Amniotic stem cell (primary cell): ENCODE data around the gene RNU2-1.
"Not testable (repeated sequence)": the region's sequence is repeated elsewhere in the genome, so short reads cannot be mapped to it uniquely, and the experiment has no call there.

Experiments
- DNase-seq: peaks from one replicate; lab custom pipeline; 2025; lab: John Stamatoyannopoulos, UW

The RNU2-1 gene

GRCh38 chr17:43233877-43234276, at the start of gene RNU2-1:
Gene RNU2-1, minus strand, starts transcription at chr17:43233977.
- DNase-seq: not testable (repeated sequence)

- DNase-seq: not testable (repeated sequence)
Observed at GRCh38 chr17:43272914-43273313, 39.1 kb upstream of the RNU2-1 start.

GRCh38 chr17:43272483-43272882, 38.7 kb upstream of the RNU2-1 start:
- not testable (repeated sequence) for DNase-seq

- not testable (repeated sequence) for DNase-seq
Observed at GRCh38 chr17:43270552-43271504, 37.1 kb upstream of the RNU2-1 start.

GRCh38 chr17:43246456-43246855, 12.7 kb upstream of the RNU2-1 start:
- not testable (repeated sequence) for DNase-seq

- DNase-seq: not testable (repeated sequence)
Observed at GRCh38 chr17:43240596-43241352, 7.0 kb upstream of the RNU2-1 start.

- not testable (repeated sequence) for DNase-seq
Observed at GRCh38 chr17:43239597-43239996, 5.8 kb upstream of the RNU2-1 start.

GRCh38 chr17:43233263-43233662, 514 bp downstream of the RNU2-1 start:
- DNase-seq: not testable (repeated sequence)

GRCh38 chr17:43232021-43232699, 1.6 kb downstream of the RNU2-1 start:
- DNase-seq: not testable (repeated sequence)

- DNase-seq: not testable (repeated sequence)
Observed at GRCh38 chr17:43231205-43232020, 2.4 kb downstream of the RNU2-1 start.

- not testable (repeated sequence) for DNase-seq
Observed at GRCh38 chr17:43228020-43228782, 5.6 kb downstream of the RNU2-1 start, which contains the start of gene CCDC200. Gene CCDC200, minus strand, starts transcription at chr17:43228623. Its CDS starts 69 bp downstream, at chr17:43228554.

GRCh38 chr17:43226393-43226792, 7.4 kb downstream of the RNU2-1 start:
- DNase-seq: no peak

GRCh38 chr17:43224146-43224705, 9.6 kb downstream of the RNU2-1 start:
- no peak for DNase-seq

GRCh38 chr17:43220511-43221125, 13.2 kb downstream of the RNU2-1 start:
- no peak for DNase-seq

- DNase-seq: no peak
Observed at GRCh38 chr17:43219746-43220380, 13.9 kb downstream of the RNU2-1 start.

GRCh38 chr17:43219001-43219400, 14.8 kb downstream of the RNU2-1 start:
- DNase-seq: no peak

- DNase-seq: no peak
Observed at GRCh38 chr17:43217614-43218087, 16.1 kb downstream of the RNU2-1 start.

GRCh38 chr17:43216762-43217613, 16.8 kb downstream of the RNU2-1 start:
- no peak for DNase-seq
